ENCODE results near the gene VEZF1.

GRCh38 chr17:58004060-58004459 lies 16.0 kb upstream of the VEZF1 start:
- TF ChIP-seq CTCF (IDR thresholded peaks at IDR 0.05) = no peak
- no peak for TF ChIP-seq EP300 (IDR thresholded peaks at IDR 0.05)
- no peak for TF ChIP-seq POLR2A (IDR thresholded peaks at IDR 0.05)

Data from ovary (tissue), 3 donors.